Measurements from ENCODE around the gene HTR3C. TPM values are rescaled to one million over a fixed set of nuclear protein-coding genes. Genes with fewer than 3 reads are reported as not detected.
"Not testable (repeated sequence)": the region's sequence is repeated elsewhere in the genome, so short reads cannot be mapped to it uniquely, and the experiment has no call there.

The HTR3C gene
- not detected in 2 replicates for total RNA-seq
- long read RNA-seq: 0 reads

- no peaks in the 10 kb centered on the region for H3K9me3 Mint-ChIP-seq (ENCODE audit: unreplicated experiment)
- no peak within 1 kb of the TSS for H3K4me3 Mint-ChIP-seq (ENCODE audit: unreplicated experiment)
- H3K27me3 Mint-ChIP-seq (ENCODE audit: unreplicated experiment): peaks cover 33% of the 10 kb centered on the region
- no peak within 1 kb of the TSS for H3K27ac Mint-ChIP-seq (ENCODE audit: unreplicated experiment)
- no peak for DNase-seq (ENCODE audit: extremely low spot score, unreplicated experiment)
- no peaks in the 10 kb centered on the region for H3K36me3 Mint-ChIP-seq (ENCODE audit: unreplicated experiment)
- no peaks in the 10 kb centered on the region for H3K4me1 Mint-ChIP-seq (ENCODE audit: unreplicated experiment)
- TF ChIP-seq CTCF (IDR thresholded peaks at IDR 0.05): no peak
Measured at GRCh38 chr3:184052767-184053166, at the start of gene HTR3C. Gene HTR3C, plus strand, starts transcription at chr3:184053047. Its CDS starts 34 bp downstream, at chr3:184053081.

GRCh38 chr3:184003187-184003967 lies 49.5 kb upstream of the HTR3C start:
- no peak for DNase-seq (ENCODE audit: extremely low spot score, unreplicated experiment)
- peaks cover 9% of the 10 kb centered on the region for H3K4me1 Mint-ChIP-seq (ENCODE audit: unreplicated experiment)
- no peaks in the 10 kb centered on the region for H3K9me3 Mint-ChIP-seq (ENCODE audit: unreplicated experiment)
- H3K4me3 Mint-ChIP-seq (ENCODE audit: unreplicated experiment): no peak overlapping the region
- peaks cover 23% of the 10 kb centered on the region for H3K36me3 Mint-ChIP-seq (ENCODE audit: unreplicated experiment)
- TF ChIP-seq CTCF (IDR thresholded peaks at IDR 0.05): no peak
- H3K27ac Mint-ChIP-seq (ENCODE audit: unreplicated experiment): no peak overlapping the region
- no peaks in the 10 kb centered on the region for H3K27me3 Mint-ChIP-seq (ENCODE audit: unreplicated experiment)

- TF ChIP-seq CTCF (IDR thresholded peaks at IDR 0.05): no peak
- H3K9me3 Mint-ChIP-seq (ENCODE audit: unreplicated experiment): no peaks in the 10 kb centered on the region
- H3K4me1 Mint-ChIP-seq (ENCODE audit: unreplicated experiment): peaks cover 9% of the 10 kb centered on the region
- no peak overlapping the region for H3K4me3 Mint-ChIP-seq (ENCODE audit: unreplicated experiment)
- peaks cover 20% of the 10 kb centered on the region for H3K36me3 Mint-ChIP-seq (ENCODE audit: unreplicated experiment)
- no peaks in the 10 kb centered on the region for H3K27me3 Mint-ChIP-seq (ENCODE audit: unreplicated experiment)
- H3K27ac Mint-ChIP-seq (ENCODE audit: unreplicated experiment): no peak overlapping the region
- no peak for DNase-seq (ENCODE audit: extremely low spot score, unreplicated experiment)
Measured at GRCh38 chr3:184004476-184004875, 48.4 kb upstream of the HTR3C start.

- no peaks in the 10 kb centered on the region for H3K9me3 Mint-ChIP-seq (ENCODE audit: unreplicated experiment)
- peaks cover 9% of the 10 kb centered on the region for H3K4me1 Mint-ChIP-seq (ENCODE audit: unreplicated experiment)
- no peak for TF ChIP-seq CTCF (IDR thresholded peaks at IDR 0.05)
- no peaks in the 10 kb centered on the region for H3K27me3 Mint-ChIP-seq (ENCODE audit: unreplicated experiment)
- no peak overlapping the region for H3K4me3 Mint-ChIP-seq (ENCODE audit: unreplicated experiment)
- H3K36me3 Mint-ChIP-seq (ENCODE audit: unreplicated experiment): peaks cover 24% of the 10 kb centered on the region
- DNase-seq (ENCODE audit: extremely low spot score, unreplicated experiment): no peak
- no peak overlapping the region for H3K27ac Mint-ChIP-seq (ENCODE audit: unreplicated experiment)
Measured at GRCh38 chr3:184005941-184006507, 46.8 kb upstream of the HTR3C start.

GRCh38 chr3:184007143-184007813 lies 45.6 kb upstream of the HTR3C start:
- H3K36me3 Mint-ChIP-seq (ENCODE audit: unreplicated experiment): peaks cover 30% of the 10 kb centered on the region
- H3K27ac Mint-ChIP-seq (ENCODE audit: unreplicated experiment); H3K4me3 Mint-ChIP-seq (ENCODE audit: unreplicated experiment); H3K4me1 Mint-ChIP-seq (ENCODE audit: unreplicated experiment); H3K27me3 Mint-ChIP-seq (ENCODE audit: unreplicated experiment); H3K9me3 Mint-ChIP-seq (ENCODE audit: unreplicated experiment); DNase-seq (ENCODE audit: extremely low spot score, unreplicated experiment): not testable (repeated sequence)

All from osteocyte (in vitro differentiated cells).